K562 (cell line): Measurements from ENCODE around the gene PHF12. TPM values are rescaled to one million over a fixed set of nuclear protein-coding genes. Genes with fewer than 3 reads are reported as not detected.
A peak's percentile ranks its signal among the peaks of the same experiment; 100 is the strongest.

Source experiments
- CEBPB ChIP-seq: fragments of 450-650 bp; IDR thresholded peaks from 2 replicates; pipeline ENCODE4 v1.6.1; 2016; ENCODE audit warnings: missing genetic modification characterization, missing compliant biosample characterization
- CTBP1 ChIP-seq: fragments of 450-650 bp; IDR thresholded peaks from 2 replicates; pipeline ENCODE4 v1.6.1; 2016; ENCODE audit warnings: borderline replicate concordance
- HDAC6 ChIP-seq: IDR thresholded peaks from 2 replicates; pipeline ENCODE4 v1.6.1; 2012; ENCODE audit warnings: low read depth, mild to moderate bottlenecking, control low read depth, inconsistent platforms, low read length, moderate library complexity
- MAZ ChIP-seq, 2 experiments: fragments of 450-650 bp in 1 of 2; sonication (generic) in 1 of 2; formaldehyde crosslinking; IDR thresholded peaks in 1 of 2; conservative IDR thresholded peaks in 1 of 2; 2 replicates each; pipeline versions ENCODE4 v1.4.0 to v1.5.0; 2020; ENCODE audit warnings: mild to moderate bottlenecking in 1 of 2, missing genetic modification reagents in 1 of 2
- MBD2 ChIP-seq: sonication (generic); IDR thresholded peaks from 2 replicates; pipeline ENCODE4 v1.6.1; 2016; ENCODE audit warnings: low read depth, borderline replicate concordance
- MEIS2 ChIP-seq: fragments of 450-650 bp; IDR thresholded peaks from 2 replicates; pipeline ENCODE4 v1.6.1; 2014; ENCODE audit warnings: mild to moderate bottlenecking; ENCODE audit not compliant: partially characterized antibody
- MTA3 ChIP-seq: fragments of 450-650 bp; formaldehyde crosslinking; IDR thresholded peaks from 2 replicates; pipeline ENCODE4 v1.6.1; 2017; ENCODE audit warnings: mild to moderate bottlenecking, borderline replicate concordance
- POLR2G ChIP-seq: fragments of 200-400 bp; formaldehyde crosslinking; IDR thresholded peaks from 2 replicates; pipeline ENCODE4 v1.6.1; 2017; ENCODE audit warnings: low read depth, mild to moderate bottlenecking, antibody characterized with exemption, low read length, moderate library complexity
- RFX1 ChIP-seq: fragments of 450-650 bp; IDR thresholded peaks from 2 replicates; pipeline ENCODE4 v1.6.1; 2016; ENCODE audit warnings: mild to moderate bottlenecking, moderate library complexity
- SOX6 ChIP-seq: fragments of 450-650 bp; IDR thresholded peaks from 2 replicates; pipeline ENCODE4 v1.6.1; 2014; ENCODE audit warnings: mild to moderate bottlenecking
- TBL1XR1 ChIP-seq, 2 experiments: IDR thresholded peaks; 2 replicates each; pipeline ENCODE4 v1.6.1; 2012; ENCODE audit warnings: improper control_type of control experiment in 2 of 2, low read length in 2 of 2, mild to moderate bottlenecking in 1 of 2
- TRIM24 ChIP-seq, 2 experiments: fragments of 450-650 bp; IDR thresholded peaks; 2 replicates each; pipeline ENCODE4 v1.6.1; 2016
- ZNF324 ChIP-seq: fragments of 250-450 bp; sonication (Bioruptor Pico); IDR thresholded peaks from 2 replicates; pipeline ENCODE4 v1.4.0; 2020; ENCODE audit warnings: mild to moderate bottlenecking
- ZNF384 ChIP-seq: IDR thresholded peaks from 2 replicates; pipeline ENCODE4 v1.6.1; 2012; ENCODE audit warnings: low read depth, low read length, improper control_type of control experiment
- ZNF444 ChIP-seq: fragments of 250-450 bp; sonication (Bioruptor Pico); IDR thresholded peaks from 2 replicates; pipeline ENCODE4 v1.4.0; 2020; ENCODE audit warnings: mild to moderate bottlenecking, moderate library complexity
- ZNF57 ChIP-seq: fragments of 450-650 bp; formaldehyde crosslinking; IDR thresholded peaks from 2 replicates; pipeline ENCODE4 v1.4.0; 2020; ENCODE audit warnings: mild to moderate bottlenecking, moderate library complexity
- polyA plus RNA-seq, 8 experiments: library from polyadenylated mRNA; depleted of rRNA in 4 of 8; stranded (reverse) in 5 of 8; unstranded in 3 of 8; fragments of >200 nt; fragmentation: Nextera tagmentation in 2 of 8; fragmentation: Illumina TruSeq in 1 of 8; extraction: Ambion mirVana in 2 of 8; extraction: Trizol in 1 of 8; gene quantifications; 2 replicates each; pipeline versions ENCODE4 v1.2.1 to v1.2.3, GENCODE V29; 2011 to 2014; ENCODE audit warnings: inconsistent platforms in 1 of 8, missing spikeins in 1 of 8
- total RNA-seq, 7 experiments: library from RNA; depleted of rRNA in 6 of 7; stranded (reverse); fragments of >200 nt in 6 of 7; fragmentation: Illumina TruSeq in 2 of 7; extraction: Trizol in 2 of 7; gene quantifications; 2 replicates each; pipeline versions ENCODE4 v1.2.1 to v1.2.3, GENCODE V29; 2011 to 2021; ENCODE audit warnings: low replicate concordance in 1 of 7
- TF ChIP-seq, protein P1 (sequence below): fragments of 450-650 bp; formaldehyde crosslinking; IDR thresholded peaks from 2 replicates; pipeline ENCODE4 v1.4.0; 2020; ENCODE audit warnings: mild to moderate bottlenecking, moderate library complexity
- TF ChIP-seq, protein P2 (sequence below): fragments of 250-450 bp; sonication (Bioruptor Pico); IDR thresholded peaks from 2 replicates; pipeline ENCODE4 v1.5.0; 2021; ENCODE audit warnings: mild to moderate bottlenecking, borderline replicate concordance
- TF ChIP-seq, protein P3 (sequence below): fragments of 250-450 bp; sonication (Bioruptor Pico); IDR thresholded peaks from 2 replicates; pipeline ENCODE4 v1.6.1; 2021; ENCODE audit warnings: mild to moderate bottlenecking
- TF ChIP-seq, protein P4 (sequence below): fragments of 450-650 bp; formaldehyde crosslinking; IDR thresholded peaks from 2 replicates; pipeline ENCODE4 v1.4.0; 2020; ENCODE audit warnings: mild to moderate bottlenecking, moderate library complexity
- TF ChIP-seq, protein P5 (sequence below), 3 experiments: IDR thresholded peaks in 2 of 3; conservative IDR thresholded peaks in 1 of 3; 2 replicates each; pipeline ENCODE4 v1.5.1; 2011 to 2012; ENCODE audit warnings: low read length in 3 of 3, mild to moderate bottlenecking in 3 of 3, control low read depth in 2 of 3, improper control_type of control experiment in 1 of 3, inconsistent platforms in 1 of 3, low read depth in 1 of 3, mixed read lengths in 1 of 3, moderate library complexity in 1 of 3; ENCODE audit not compliant: insufficient read depth in 2 of 3

The PHF12 gene
- total and polyA plus RNA-seq, 9 of the 15 experiments (the other 6 are each of a cell fraction or from before 2014, with no cell fraction given): 0.82 to 31.3 (median 13.5) TPM

DNA sequence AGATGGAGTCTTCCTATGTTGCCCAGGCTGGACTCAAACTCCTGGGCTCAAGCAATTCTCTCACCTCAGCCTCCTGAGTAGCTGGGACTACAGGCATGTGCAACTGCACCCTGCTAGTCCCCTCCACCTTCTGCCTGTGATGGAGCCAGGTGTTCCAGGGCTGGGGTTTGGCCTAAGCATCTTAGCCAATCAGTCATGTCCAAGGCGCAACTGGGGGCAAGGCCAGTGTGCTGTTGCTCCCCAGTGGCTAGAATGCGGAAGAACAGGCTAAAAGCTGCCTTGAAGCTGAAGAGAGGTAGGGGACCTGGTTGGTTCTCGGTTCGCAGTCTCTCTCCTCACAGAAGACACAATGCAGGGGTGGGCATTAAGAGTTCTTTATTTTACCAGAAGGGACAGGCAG is 72.3 kb downstream of the PHF12 start (continued):
- TF ChIP-seq, protein P1, sequence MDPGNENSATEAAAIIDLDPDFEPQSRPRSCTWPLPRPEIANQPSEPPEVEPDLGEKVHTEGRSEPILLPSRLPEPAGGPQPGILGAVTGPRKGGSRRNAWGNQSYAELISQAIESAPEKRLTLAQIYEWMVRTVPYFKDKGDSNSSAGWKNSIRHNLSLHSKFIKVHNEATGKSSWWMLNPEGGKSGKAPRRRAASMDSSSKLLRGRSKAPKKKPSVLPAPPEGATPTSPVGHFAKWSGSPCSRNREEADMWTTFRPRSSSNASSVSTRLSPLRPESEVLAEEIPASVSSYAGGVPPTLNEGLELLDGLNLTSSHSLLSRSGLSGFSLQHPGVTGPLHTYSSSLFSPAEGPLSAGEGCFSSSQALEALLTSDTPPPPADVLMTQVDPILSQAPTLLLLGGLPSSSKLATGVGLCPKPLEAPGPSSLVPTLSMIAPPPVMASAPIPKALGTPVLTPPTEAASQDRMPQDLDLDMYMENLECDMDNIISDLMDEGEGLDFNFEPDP (CRISPR knock-in tag): no peak
- peak; percentile 72 for TF ChIP-seq MEIS2
- TF ChIP-seq, protein P2, sequence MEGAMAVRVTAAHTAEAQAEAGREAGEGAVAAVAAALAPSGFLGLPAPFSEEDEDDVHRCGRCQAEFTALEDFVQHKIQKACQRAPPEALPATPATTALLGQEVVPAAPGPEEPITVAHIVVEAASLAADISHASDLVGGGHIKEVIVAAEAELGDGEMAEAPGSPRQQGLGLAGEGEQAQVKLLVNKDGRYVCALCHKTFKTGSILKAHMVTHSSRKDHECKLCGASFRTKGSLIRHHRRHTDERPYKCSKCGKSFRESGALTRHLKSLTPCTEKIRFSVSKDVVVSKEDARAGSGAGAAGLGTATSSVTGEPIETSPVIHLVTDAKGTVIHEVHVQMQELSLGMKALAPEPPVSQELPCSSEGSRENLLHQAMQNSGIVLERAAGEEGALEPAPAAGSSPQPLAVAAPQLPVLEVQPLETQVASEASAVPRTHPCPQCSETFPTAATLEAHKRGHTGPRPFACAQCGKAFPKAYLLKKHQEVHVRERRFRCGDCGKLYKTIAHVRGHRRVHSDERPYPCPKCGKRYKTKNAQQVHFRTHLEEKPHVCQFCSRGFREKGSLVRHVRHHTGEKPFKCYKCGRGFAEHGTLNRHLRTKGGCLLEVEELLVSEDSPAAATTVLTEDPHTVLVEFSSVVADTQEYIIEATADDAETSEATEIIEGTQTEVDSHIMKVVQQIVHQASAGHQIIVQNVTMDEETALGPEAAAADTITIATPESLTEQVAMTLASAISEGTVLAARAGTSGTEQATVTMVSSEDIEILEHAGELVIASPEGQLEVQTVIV (CRISPR knock-in tag): no peak
- TF ChIP-seq, protein P3, sequence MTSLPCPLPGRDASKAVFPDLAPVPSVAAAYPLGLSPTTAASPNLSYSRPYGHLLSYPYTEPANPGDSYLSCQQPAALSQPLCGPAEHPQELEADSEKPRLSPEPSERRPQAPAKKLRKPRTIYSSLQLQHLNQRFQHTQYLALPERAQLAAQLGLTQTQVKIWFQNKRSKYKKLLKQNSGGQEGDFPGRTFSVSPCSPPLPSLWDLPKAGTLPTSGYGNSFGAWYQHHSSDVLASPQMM (CRISPR knock-in tag): no peak
- TF ChIP-seq, protein P4, sequence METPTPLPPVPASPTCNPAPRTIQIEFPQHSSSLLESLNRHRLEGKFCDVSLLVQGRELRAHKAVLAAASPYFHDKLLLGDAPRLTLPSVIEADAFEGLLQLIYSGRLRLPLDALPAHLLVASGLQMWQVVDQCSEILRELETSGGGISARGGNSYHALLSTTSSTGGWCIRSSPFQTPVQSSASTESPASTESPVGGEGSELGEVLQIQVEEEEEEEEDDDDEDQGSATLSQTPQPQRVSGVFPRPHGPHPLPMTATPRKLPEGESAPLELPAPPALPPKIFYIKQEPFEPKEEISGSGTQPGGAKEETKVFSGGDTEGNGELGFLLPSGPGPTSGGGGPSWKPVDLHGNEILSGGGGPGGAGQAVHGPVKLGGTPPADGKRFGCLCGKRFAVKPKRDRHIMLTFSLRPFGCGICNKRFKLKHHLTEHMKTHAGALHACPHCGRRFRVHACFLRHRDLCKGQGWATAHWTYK (CRISPR knock-in tag): no peak
- TF ChIP-seq MAZ (CRISPR knock-in tag; conservative IDR thresholded peaks at IDR 0.05 in 1 of 2, IDR thresholded peaks at IDR 0.05 in 1 of 2): 0 out of 4 replicates have a peak, but pooled peaks of 1 of the 2 experiments have one; percentile 17
- no peak for TF ChIP-seq HDAC6
- peak; percentile 69; the same call in 1 of the 2 replicates for TF ChIP-seq CTBP1
- TF ChIP-seq ZNF444 (CRISPR knock-in tag): no peak
- no peak for TF ChIP-seq SOX6
- no peak for TF ChIP-seq ZNF57 (CRISPR knock-in tag)
- no peak for TF ChIP-seq MTA3
- TF ChIP-seq ZNF324: no peak
- peak; percentile 62 for TF ChIP-seq ZNF384
- TF ChIP-seq POLR2G: no peak
- TF ChIP-seq MBD2: no peak
- TF ChIP-seq RFX1: no peak
- TF ChIP-seq CEBPB: no peak
- TF ChIP-seq TRIM24 (IDR thresholded peaks at IDR 0.05): no peak
- 0 out of 4 replicates have a peak, but pooled peaks of 1 of the 2 experiments have one; percentile 19 for TF ChIP-seq TBL1XR1 (IDR thresholded peaks at IDR 0.05; ENCODE audit: low read length in 2 of 2)
- TF ChIP-seq, protein P5, sequence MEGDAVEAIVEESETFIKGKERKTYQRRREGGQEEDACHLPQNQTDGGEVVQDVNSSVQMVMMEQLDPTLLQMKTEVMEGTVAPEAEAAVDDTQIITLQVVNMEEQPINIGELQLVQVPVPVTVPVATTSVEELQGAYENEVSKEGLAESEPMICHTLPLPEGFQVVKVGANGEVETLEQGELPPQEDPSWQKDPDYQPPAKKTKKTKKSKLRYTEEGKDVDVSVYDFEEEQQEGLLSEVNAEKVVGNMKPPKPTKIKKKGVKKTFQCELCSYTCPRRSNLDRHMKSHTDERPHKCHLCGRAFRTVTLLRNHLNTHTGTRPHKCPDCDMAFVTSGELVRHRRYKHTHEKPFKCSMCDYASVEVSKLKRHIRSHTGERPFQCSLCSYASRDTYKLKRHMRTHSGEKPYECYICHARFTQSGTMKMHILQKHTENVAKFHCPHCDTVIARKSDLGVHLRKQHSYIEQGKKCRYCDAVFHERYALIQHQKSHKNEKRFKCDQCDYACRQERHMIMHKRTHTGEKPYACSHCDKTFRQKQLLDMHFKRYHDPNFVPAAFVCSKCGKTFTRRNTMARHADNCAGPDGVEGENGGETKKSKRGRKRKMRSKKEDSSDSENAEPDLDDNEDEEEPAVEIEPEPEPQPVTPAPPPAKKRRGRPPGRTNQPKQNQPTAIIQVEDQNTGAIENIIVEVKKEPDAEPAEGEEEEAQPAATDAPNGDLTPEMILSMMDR (IDR thresholded peaks at IDR 0.05 in 2 of 3, conservative IDR thresholded peaks at IDR 0.05 in 1 of 3; ENCODE audit: insufficient read depth in 2 of 3, low read depth in 1 of 3, low read length in 3 of 3): peak; percentile 77 to 91 (median 88)
